GM19239 (cell line): Measurements from ENCODE around the gene DICER1.

Source experiments
- DNase-seq: peaks from one replicate; pipeline ENCODE4 v3.0.0; 2011; ENCODE audit warnings: low spot score; ENCODE audit not compliant: insufficient read length
- FAIRE-seq: peaks from 2 replicates; lab custom pipeline; 2011; peaks lifted over from hg19 to GRCh38; lab: Jason Lieb, UNC

The DICER1 gene

GRCh38 chr14:95064256-95064655 is 93.1 kb downstream of the DICER1 start:
- FAIRE-seq: no peak

GRCh38 chr14:95063391-95063790 is 93.9 kb downstream of the DICER1 start:
- FAIRE-seq (no peak), DNase-seq (no peak)

More at GRCh38 chr14:95064256-95064655, 93.1 kb downstream of the DICER1 start:
- DNase-seq: no peak

DNA sequence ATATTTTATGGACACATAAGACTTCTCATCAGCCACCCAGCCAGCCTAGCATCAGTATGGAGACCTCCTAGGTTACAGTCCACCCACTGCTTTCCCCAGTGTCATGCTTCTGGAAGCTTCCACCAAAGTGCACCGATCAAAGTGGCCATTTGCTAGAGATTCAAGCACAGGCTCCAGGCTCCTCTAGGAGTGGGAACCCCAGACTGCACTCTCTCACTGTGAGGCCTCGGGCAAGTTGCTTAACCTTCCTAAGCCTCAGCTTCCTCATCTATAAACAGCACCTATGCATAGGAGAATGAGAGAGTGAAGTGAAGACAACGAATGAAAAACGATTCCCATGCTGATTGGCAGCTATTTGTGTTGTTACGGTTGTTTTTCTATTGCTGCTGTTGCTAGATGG is 94.4 kb downstream of the DICER1 start:
- DNase-seq: no peak
- no peak for FAIRE-seq

- FAIRE-seq (no peak), DNase-seq (no peak)
Observed at GRCh38 chr14:95062220-95062619, 95.1 kb downstream of the DICER1 start.

- DNase-seq: no peak
- no peak for FAIRE-seq
Observed at GRCh38 chr14:95061317-95062093, 95.8 kb downstream of the DICER1 start.

DNA sequence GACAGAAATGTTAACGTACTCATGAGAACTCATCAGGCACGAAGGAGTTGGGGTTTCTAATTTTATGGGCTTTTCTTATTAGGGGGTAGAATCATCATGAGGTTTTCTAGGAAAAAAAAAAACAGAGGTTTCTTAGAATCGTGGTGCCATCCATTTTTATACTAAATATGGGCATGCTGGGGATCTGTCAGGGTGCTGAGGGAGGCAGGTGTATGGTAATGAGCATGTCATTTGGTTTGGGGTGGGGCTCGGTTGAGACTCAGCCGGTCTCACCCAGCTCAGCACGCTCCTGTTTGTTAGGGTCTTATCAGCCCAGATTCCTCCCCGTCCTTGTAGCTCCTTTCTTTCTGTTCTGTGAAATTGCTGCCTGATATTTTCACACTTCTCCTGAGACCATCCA is 98.2 kb downstream of the DICER1 start:
- no peak for FAIRE-seq
- DNase-seq: no peak

GRCh38 chr14:95058491-95058890 is 98.8 kb downstream of the DICER1 start:
- no peak for DNase-seq
- no peak for FAIRE-seq

DNA sequence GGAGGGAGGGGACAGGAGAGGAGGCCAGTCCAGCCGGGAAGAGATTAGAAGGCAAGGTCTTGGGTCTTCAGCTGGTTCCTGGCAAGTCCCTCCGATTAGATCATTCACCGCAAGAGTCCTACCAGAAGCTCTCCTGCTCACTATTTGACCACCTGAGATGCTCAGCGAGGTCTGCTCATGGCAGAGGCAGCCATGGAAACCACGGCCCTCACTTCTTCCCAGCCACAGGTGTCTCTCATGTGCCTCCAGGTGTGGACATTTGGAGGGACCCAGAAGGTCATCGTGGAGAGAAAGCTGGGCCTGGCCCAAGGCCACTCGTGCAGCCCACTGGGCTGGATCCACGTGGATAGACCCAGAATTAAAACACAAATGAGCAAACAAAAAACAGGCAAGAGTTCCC is 99.5 kb downstream of the DICER1 start:
- no peak for FAIRE-seq

DNA sequence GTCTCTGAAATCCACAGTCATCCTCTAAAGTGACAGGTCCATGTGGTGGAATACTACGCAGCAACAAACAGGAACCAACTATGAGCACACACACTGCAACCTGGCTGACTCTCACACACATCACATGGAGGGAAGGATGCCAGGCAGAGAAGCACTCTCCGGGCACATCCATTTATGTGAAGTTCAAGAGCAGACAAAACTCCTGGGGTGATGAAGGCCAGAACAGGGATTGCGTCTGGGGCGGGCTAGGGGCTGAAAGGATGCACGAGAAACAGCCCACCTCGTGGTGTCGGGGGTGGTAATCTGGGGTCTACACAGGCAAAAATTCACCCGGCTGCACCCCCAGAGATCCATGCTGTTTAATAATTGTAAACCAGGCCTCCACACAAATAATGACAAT is 100.2 kb downstream of the DICER1 start:
- FAIRE-seq (no peak), DNase-seq (no peak)

More for the DNA sequence above, 99.5 kb downstream of the DICER1 start:
- no peak for DNase-seq

DNA sequence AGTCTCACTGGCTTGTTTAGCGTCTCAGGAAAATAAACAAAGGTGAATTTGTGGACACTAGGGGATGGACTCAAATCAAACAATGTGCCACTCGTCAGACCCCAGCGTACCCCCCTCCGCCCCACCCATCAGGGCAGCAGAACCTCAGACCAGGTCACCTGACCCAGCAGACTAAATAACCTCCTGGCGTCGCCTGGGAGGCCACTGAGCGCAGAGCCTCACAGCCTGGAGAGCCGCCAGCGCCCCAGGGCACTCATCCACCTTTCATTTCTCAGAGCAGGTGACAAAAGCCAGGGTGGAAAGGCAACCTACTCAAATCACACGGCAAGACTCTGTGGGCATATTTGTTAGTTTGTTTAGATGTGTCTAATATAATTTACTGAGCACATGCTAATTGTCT is 100.9 kb downstream of the DICER1 start:
- no peak for DNase-seq
- no peak for FAIRE-seq

- FAIRE-seq (no peak), DNase-seq (no peak)
Observed at GRCh38 chr14:95055318-95055717, 102.0 kb downstream of the DICER1 start.

DNA sequence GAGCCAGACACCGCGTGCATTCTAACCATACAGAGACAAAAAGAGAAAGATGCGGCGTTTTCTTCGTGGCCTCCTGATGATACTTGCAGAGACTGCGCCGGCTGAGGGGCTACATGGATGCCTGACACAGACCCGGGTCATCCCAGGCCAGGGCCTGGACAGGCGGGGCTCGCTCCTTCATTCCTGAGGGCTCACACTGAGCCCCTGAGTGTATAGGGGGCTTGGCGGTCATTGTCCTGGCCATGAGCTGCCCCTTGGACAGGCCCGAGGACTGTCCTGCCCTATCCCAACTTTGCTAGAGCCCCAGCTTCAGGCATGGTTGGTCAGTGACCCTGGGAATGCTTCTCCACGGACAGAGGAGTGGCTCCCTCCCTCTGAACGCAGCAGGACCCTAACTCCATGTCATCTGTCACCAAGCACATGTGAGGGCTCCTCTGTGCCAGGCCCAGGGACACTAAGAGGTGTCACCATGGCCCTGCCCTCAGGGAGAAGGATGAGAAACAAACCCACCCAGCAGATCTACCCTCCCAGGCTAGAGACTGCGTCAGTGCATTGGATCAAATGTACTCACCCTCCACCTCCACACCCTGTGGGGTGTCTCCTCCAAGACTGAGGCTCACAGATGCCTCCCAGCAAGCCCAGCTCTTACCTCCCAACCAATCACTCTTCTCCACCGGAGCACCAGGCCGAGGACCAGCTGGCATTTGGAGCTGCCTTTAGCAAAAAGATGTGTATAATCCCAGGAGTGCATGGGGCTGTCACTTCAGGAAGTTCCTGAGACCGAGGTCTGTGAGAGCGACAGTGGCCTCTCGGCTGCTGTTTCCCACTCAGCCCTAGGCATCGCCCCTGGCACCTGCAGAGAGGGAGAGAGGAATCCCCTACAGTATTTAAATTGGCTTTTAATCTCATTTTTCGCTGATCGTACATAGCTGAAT is 102.7 kb downstream of the DICER1 start:
- no peak for FAIRE-seq
- no peak for DNase-seq

- DNase-seq (no peak), FAIRE-seq (no peak)
Observed at GRCh38 chr14:95052016-95052585, 105.2 kb downstream of the DICER1 start.

DNA sequence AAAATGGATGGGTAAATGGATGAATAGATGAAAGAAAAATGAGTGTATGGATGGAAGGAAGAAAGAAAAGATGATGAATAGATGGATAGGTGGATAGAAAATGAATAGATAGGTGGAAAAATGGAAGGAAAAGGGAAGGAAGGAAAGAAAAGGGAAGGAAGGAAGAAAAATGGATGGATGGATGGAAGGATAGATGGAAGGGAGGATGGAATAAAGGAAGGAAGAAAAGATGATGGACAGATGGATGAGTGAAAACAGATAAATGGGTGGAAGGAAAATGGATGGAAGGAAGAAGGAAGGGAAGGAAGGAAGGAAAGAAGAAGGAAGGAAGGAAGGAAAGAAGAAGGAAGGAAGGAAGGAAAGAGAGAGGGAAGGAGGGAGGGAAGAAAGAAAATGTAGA is 107.4 kb downstream of the DICER1 start:
- FAIRE-seq: no peak
- DNase-seq: no peak

- DNase-seq (no peak), FAIRE-seq (no peak)
Observed at GRCh38 chr14:95048771-95049312, 108.5 kb downstream of the DICER1 start.

DNA sequence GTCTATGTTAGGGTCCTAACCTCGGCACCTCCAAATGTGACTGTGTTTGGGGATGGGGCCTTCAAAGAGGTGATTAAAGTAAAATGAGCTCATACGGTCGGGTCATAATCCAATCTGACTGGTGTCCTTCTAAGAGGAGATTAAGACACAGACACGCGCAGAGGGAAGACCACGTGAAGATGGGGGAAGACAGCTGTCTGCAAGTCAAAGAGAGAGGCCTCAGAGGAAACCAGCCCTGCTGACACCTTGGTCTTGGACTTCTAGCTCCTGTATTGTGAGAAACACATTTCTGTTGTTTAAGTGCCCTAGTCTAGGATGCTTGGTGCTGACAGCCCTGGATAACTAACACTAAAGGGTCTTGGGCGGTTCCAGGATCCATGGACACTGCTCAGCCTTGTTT is 109.6 kb downstream of the DICER1 start:
- FAIRE-seq: no peak

DNA sequence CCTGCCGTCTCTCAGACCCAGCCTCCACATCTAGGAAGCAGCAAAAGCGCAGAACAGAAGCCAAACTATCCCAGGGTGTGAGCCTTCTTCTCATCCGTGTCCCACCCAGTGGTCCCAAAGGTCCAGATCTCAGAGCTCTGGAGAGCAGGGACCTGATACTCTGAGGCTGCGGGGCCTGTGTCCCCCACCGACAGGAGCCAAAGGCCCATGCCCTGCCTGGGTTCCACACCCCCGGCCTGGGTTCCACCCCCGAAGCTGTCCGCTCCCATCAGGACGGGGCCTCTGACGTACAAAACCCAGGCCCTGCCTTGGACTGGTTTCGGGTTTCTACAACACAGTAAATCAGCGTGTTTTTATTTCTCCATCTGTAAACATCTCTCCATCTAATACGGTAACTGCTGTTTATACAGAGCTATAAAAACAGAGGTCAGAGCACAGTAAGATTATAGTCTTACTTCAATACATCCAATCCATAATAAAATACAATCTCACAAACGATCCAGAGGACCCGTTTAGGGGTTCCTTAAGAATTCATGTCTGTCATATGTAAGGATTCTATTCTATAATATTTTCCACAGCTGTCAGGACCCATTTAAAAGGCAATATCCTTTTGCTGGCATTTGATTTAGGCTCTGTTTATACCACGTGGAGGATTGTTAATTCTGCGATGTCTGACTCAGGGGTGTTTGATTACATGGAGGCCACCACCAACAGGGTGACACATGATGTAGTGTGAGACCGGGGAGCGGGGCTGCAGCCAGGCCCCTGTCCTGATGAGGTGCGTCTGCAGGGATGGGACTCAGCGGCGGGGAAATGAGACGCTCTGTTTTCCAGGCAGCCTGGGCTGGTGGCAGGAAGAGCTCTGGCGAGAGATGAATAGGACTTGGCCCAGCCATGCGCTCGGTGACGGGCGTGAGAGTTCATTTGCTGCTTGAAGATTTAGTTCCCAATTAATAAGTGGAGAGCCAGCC is 110.3 kb downstream of the DICER1 start:
- FAIRE-seq (no peak), DNase-seq (no peak)

More for the DNA sequence above, 109.6 kb downstream of the DICER1 start:
- DNase-seq: no peak

DNA sequence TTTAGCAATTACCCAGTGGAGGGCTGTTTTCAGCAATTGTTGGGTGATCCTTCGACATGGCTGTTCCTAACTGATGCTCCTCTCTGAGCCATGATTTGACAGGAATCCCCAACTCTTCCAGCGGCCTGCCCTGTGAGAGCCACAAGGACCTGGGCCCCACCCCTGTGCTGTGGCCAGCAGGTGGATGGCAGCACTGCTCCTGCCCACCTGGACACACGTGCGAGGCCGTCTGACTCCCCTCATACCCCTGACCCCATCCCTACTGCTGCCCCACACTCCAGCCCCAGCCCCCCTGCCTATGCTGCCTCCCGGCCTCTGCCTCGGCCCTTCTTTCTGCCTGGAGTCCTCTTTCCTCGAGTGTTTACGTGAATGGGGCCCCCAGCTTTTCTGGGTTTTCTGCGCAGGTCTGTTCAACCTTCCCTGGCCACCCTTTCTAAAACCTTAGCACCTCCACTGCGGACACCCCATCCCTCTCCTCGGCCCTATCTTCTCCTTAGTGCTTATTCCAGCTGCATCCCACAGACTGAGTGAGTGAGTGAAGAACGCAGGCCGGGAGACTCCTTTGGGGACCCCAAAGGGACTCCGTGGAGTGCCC is 111.4 kb downstream of the DICER1 start:
- DNase-seq: no peak
- no peak for FAIRE-seq

DNA sequence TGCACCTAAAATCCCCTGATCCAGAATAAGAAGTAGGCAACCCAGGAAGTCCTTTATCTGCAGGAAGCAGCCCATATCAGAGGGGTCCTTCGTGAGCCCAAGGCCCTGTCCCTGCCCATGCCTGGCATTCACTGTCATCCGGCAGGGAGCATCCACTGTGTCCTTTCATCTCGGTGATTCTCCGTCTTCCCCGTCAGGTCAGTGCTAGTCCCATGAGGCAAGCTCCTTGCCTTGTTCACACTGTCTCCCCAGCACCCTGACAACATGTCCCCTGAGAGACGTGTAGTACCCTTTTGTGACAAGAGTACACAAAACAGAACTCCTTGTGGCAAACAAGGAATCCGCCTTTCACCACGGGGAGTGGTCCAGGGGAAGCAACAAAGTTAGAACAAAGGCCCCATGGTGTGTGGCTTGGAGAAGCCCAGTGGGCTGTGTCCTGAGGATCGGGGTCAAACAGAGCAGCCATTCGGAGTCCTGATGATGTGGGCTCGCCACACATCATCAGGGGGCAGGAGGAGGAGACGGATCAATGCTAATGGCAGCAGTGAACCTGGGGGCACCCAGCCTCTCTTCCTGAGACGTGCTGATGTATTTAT is 112.1 kb downstream of the DICER1 start:
- no peak for FAIRE-seq

More for the DNA sequence above, 112.1 kb downstream of the DICER1 start:
- no peak for DNase-seq
